Caco-2 (cell line): Measurements from ENCODE around the gene OSCP1. TPM values are rescaled to one million over a fixed set of nuclear protein-coding genes. Genes with fewer than 3 reads are reported as not detected.

Source experiments
- BruUV-seq: library from RNA; stranded (reverse); fragments of 400-500 nt; replicated peaks from 2 replicates; lab custom pipeline; 2021; lab: Mats Ljungman, UMichigan
- CTCF ChIA-PET: fragments of 300-600 bp; sonication (Branson Sonifier 250); formaldehyde crosslinking; loops from one replicate; lab custom pipeline; 2022; ENCODE audit warnings: antibody characterized with exemption; lab: Charles Lee
- POLR2A ChIA-PET: fragments of 300-600 bp; sonication (Branson Sonifier 250); formaldehyde crosslinking; loops from one replicate; lab custom pipeline; 2022; ENCODE audit warnings: antibody characterized with exemption; lab: Charles Lee
- DNase-seq, 2 experiments: peaks; one replicate each; pipeline versions ENCODE4 v3.0.0 to v3.0.0-alpha.2; 2020 to 2022
- H3K27me3 ChIP-seq: replicated peaks from 2 replicates; pipeline ENCODE4 v1.6.0; 2011; ENCODE audit warnings: low read length; ENCODE audit not compliant: control insufficient read depth, insufficient read depth
- H3K36me3 ChIP-seq: 2 replicates; pipeline ENCODE4 v1.5.1; 2011; ENCODE audit warnings: low read length; ENCODE audit not compliant: control insufficient read depth, insufficient read depth
- H3K4me1 ChIP-seq: fragments of 250-450 bp; sonication (Bioruptor Pico); 2 replicates; pipeline ENCODE4 v1.5.1; 2020; ENCODE audit warnings: mild to moderate bottlenecking
- H3K4me3 ChIP-seq: 2 replicates; pipeline ENCODE4 v1.5.1; 2011; ENCODE audit warnings: low read depth, mild to moderate bottlenecking, control low read depth, low read length
- H3K9me3 ChIP-seq: fragments of 250-450 bp; sonication (Bioruptor Pico); 2 replicates; pipeline ENCODE4 v1.5.1; 2020; ENCODE audit warnings: mild to moderate bottlenecking, moderate library complexity
- H3K27ac Mint-ChIP-seq: one replicate; pipeline ENCODE4 v1.8.0; 2022; ENCODE audit warnings: mixed read lengths; ENCODE audit not compliant: unreplicated experiment
- H3K27me3 Mint-ChIP-seq: one replicate; pipeline ENCODE4 v1.8.0; 2022; ENCODE audit warnings: mixed read lengths; ENCODE audit not compliant: insufficient read depth, unreplicated experiment
- H3K36me3 Mint-ChIP-seq: one replicate; pipeline ENCODE4 v1.8.0; 2022; ENCODE audit warnings: mild to moderate bottlenecking, mixed read lengths; ENCODE audit not compliant: insufficient read depth, unreplicated experiment
- H3K4me1 Mint-ChIP-seq: one replicate; pipeline ENCODE4 v1.8.0; 2022; ENCODE audit warnings: low read depth, mixed read lengths; ENCODE audit not compliant: unreplicated experiment
- H3K4me3 Mint-ChIP-seq: one replicate; pipeline ENCODE4 v1.8.0; 2022; ENCODE audit warnings: mild to moderate bottlenecking, moderate library complexity, mixed read lengths; ENCODE audit not compliant: unreplicated experiment
- H3K9me3 Mint-ChIP-seq: one replicate; pipeline ENCODE4 v1.8.0; 2022; ENCODE audit warnings: mixed read lengths; ENCODE audit not compliant: unreplicated experiment
- intact Hi-C: fragments of 100-400 bp; cut with micrococcal nuclease; formaldehyde crosslinking; loops from one replicate; pipeline ENCODE4 v1.10.0; 2022; ENCODE audit not compliant: unreplicated experiment
- total RNA-seq: library from RNA; stranded (reverse); gene quantifications from 2 replicates; pipeline ENCODE4 v1.2.3, GENCODE V29; 2022
- TF ChIP-seq, protein P1 (sequence below), 2 experiments: fragments of 200-600 bp in 1 of 2; IDR thresholded peaks; 1 replicate in 1 of 2; 2 replicates in 1 of 2; pipeline versions ENCODE4 v1.5.1 to v1.8.0; 2011 to 2022; ENCODE audit warnings: antibody characterized with exemption in 1 of 2, control low read depth in 1 of 2, inconsistent platforms in 1 of 2, low read depth in 1 of 2, low read length in 1 of 2, mild to moderate bottlenecking in 1 of 2, moderate library complexity in 1 of 2; ENCODE audit not compliant: insufficient read depth in 1 of 2, severe bottlenecking in 1 of 2, unreplicated experiment in 1 of 2

OSCP1 gene
- total RNA-seq, 1 experiment from 2014 or later: 0.91 TPM

DNA sequence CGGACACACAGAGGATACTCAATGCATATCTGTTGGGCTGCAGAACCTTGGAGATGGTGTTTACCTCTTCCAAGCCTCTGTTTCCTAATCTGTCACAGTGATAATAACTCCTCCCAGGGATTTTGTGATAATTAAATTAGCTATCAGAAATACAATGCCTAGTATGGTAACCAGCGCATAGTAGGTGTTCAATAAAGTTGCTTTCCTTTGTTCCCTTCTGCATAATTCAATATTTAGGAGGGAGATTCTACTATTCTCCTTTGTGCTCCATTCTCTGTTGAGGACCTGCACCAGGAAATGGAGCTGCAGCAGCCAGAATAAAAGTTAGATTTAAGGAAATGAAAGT lies 35.8 kb upstream of the OSCP1 start:
- peaks cover 44% of the 10 kb centered on the region for H3K4me1 ChIP-seq
- H3K27ac Mint-ChIP-seq: no peak overlapping the region
- H3K36me3 Mint-ChIP-seq: peaks cover 6% of the 10 kb centered on the region
- no peaks in the 10 kb centered on the region for H3K27me3 Mint-ChIP-seq
- no peak overlapping the region for H3K4me3 Mint-ChIP-seq
- CTCF ChIA-PET: interaction anchor here (0.7 to 1.9 kb wide), 2 partner anchors 31 to 36 kb away, joined by 3 to 8 read pairs; partner anchors contain the start of gene OSCP1
- H3K9me3 ChIP-seq: no peaks in the 10 kb centered on the region
- no peaks in the 10 kb centered on the region for H3K9me3 Mint-ChIP-seq
- H3K27me3 ChIP-seq: no peaks in the 10 kb centered on the region
- H3K4me1 Mint-ChIP-seq: peaks cover 22% of the 10 kb centered on the region
- no TSS peak for BruUV-seq
- intact Hi-C loops: loop anchor here (2.0 kb wide), 1 partner anchor 21 kb away; the partner anchor contains the start of gene MRPS15
- TF ChIP-seq, protein P1, sequence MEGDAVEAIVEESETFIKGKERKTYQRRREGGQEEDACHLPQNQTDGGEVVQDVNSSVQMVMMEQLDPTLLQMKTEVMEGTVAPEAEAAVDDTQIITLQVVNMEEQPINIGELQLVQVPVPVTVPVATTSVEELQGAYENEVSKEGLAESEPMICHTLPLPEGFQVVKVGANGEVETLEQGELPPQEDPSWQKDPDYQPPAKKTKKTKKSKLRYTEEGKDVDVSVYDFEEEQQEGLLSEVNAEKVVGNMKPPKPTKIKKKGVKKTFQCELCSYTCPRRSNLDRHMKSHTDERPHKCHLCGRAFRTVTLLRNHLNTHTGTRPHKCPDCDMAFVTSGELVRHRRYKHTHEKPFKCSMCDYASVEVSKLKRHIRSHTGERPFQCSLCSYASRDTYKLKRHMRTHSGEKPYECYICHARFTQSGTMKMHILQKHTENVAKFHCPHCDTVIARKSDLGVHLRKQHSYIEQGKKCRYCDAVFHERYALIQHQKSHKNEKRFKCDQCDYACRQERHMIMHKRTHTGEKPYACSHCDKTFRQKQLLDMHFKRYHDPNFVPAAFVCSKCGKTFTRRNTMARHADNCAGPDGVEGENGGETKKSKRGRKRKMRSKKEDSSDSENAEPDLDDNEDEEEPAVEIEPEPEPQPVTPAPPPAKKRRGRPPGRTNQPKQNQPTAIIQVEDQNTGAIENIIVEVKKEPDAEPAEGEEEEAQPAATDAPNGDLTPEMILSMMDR (IDR thresholded peaks at IDR 0.05; ENCODE audit: insufficient read depth in 1 of 2, low read depth in 1 of 2, low read length in 1 of 2, severe bottlenecking in 1 of 2, unreplicated experiment in 1 of 2): no peak
- POLR2A ChIA-PET: interaction anchor here (0.6 to 1.7 kb wide), 2 partner anchors 22 to 34 kb away, joined by 8 to 10 read pairs; partner anchors contain the start of gene MRPS15
- H3K4me3 ChIP-seq: no peak overlapping the region
- no peak for DNase-seq
- H3K36me3 ChIP-seq: no peaks in the 10 kb centered on the region

DNA sequence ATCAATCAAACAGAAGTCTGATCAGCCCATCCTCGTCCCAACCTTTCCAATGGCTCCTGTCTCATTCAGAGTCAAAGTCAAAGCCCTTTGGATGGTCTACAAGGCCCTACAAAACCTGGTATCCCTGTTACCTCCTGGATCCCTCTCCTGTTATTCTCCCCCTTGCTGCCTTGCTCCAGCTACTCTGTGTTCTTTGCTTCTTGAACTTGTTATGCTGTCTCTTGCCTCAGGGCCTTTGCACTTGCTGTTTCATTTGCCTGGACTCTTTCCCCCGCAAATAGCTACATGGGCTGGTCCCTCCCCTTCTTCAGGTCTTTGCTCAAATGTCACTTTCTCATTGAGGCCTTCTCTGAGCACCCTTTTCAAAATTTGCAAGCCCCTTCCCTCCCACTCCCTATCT lies 33.8 kb upstream of the OSCP1 start:
- no peak overlapping the region for H3K4me3 ChIP-seq
- no peaks in the 10 kb centered on the region for H3K36me3 ChIP-seq
- Mint-ChIP-seq H3K36me3 (peaks cover 6% of the 10 kb centered on the region), H3K27me3 (no peaks in the 10 kb centered on the region), H3K27ac (no peak overlapping the region), H3K4me1 (peaks cover 12% of the 10 kb centered on the region), H3K9me3 (no peaks in the 10 kb centered on the region), H3K4me3 (no peak overlapping the region)
- peaks cover 36% of the 10 kb centered on the region for H3K4me1 ChIP-seq
- H3K9me3 ChIP-seq: no peaks in the 10 kb centered on the region
- CTCF ChIA-PET: no interaction called here
- DNase-seq: no peak
- POLR2A ChIA-PET: no interaction called here
- intact Hi-C loops: no loop called here
- BruUV-seq: no TSS peak
- TF ChIP-seq, protein P1 (IDR thresholded peaks at IDR 0.05; ENCODE audit: insufficient read depth in 1 of 2, low read depth in 1 of 2, low read length in 1 of 2, severe bottlenecking in 1 of 2, unreplicated experiment in 1 of 2): no peak
- H3K27me3 ChIP-seq: no peaks in the 10 kb centered on the region

DNA sequence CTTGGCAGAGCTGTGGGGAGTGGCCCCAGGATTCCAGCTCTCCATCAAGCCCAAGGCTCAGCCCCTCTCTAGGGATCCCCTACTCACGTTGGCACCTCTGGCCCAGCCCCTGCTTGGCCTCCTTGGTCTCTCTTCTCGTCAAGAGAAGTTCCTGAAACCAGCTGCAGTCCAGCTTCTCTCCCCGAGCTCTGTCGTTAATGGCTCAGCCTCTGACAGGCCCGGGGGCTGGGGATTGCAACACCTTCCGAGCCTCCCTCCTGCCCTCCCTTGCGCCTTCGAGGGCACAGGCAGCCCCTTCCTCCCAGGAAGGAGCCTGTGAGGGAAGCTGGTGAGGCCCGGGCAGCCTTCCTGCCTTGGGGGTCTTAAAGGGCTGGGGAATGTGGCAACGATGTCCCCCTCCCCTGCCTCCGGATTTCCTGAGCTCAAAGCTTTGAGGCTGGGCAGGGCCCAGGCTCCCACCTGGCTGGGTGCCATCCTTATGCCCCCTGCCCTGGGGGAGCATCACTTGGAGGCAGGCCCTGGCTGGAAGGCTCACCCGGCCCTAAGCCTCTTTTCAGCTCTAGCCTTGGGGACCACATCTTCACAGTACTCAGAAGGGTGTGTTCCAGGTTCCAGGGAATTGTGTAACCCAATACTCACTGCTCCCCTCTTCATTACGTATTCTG lies 32.6 kb upstream of the OSCP1 start, which contains the start of gene CSF3R:
TSS of gene CSF3R (minus strand) at position 190 of the 665 bp plus-strand sequence. CDS start 3,417 bp downstream, outside the sequence.
- Histone ChIP-seq H3K9me3 (no peaks in the 10 kb centered on the region), H3K27me3 (no peaks in the 10 kb centered on the region), H3K36me3 (no peaks in the 10 kb centered on the region), H3K4me3 (no peak within 1 kb of the TSS), H3K4me1 (peaks cover 23% of the 10 kb centered on the region)
- H3K4me3 Mint-ChIP-seq: peak within 1 kb of the TSS; percentile 49
- TF ChIP-seq, protein P1 (IDR thresholded peaks at IDR 0.05; ENCODE audit: insufficient read depth in 1 of 2, low read depth in 1 of 2, low read length in 1 of 2, severe bottlenecking in 1 of 2, unreplicated experiment in 1 of 2): no peak
- POLR2A ChIA-PET: no interaction called here
- H3K4me1 Mint-ChIP-seq: peaks cover 10% of the 10 kb centered on the region
- DNase-seq: no peak
- peak within 1 kb of the TSS; percentile 67 for H3K27ac Mint-ChIP-seq
- intact Hi-C loops: no loop called here
- BruUV-seq: no TSS peak
- H3K9me3 Mint-ChIP-seq: no peaks in the 10 kb centered on the region
- H3K36me3 Mint-ChIP-seq: peaks cover 6% of the 10 kb centered on the region
- H3K27me3 Mint-ChIP-seq: no peaks in the 10 kb centered on the region
- CTCF ChIA-PET: interaction anchor here (0.6 to 0.8 kb wide), 3 partner anchors 13 to 397 kb away, joined by 3 read pairs; partner anchors contain the start of gene OSCP1
